Nephron (organoid): Measurements from ENCODE around the gene AAGAB.

ENCODE experiments used
- H3K27ac Mint-ChIP-seq, 3 experiments: 2 replicates each; pipeline ENCODE4 v1.8.0; 2020; ENCODE audit warnings: mixed read lengths in 3 of 3, mild to moderate bottlenecking in 2 of 3, moderate library complexity in 1 of 3
- H3K27me3 Mint-ChIP-seq: 2 replicates; pipeline ENCODE4 v1.8.0; 2021; ENCODE audit warnings: low read depth, mild to moderate bottlenecking, moderate library complexity, mixed read lengths
- H3K36me3 Mint-ChIP-seq: 2 replicates; pipeline ENCODE4 v1.8.0; 2020; ENCODE audit warnings: low read depth, mixed read lengths
- H3K4me1 Mint-ChIP-seq: 2 replicates; pipeline ENCODE4 v1.8.0; 2020; ENCODE audit warnings: mixed read lengths
- H3K4me3 Mint-ChIP-seq, 3 experiments: 2 replicates each; pipeline ENCODE4 v1.8.0; 2020; ENCODE audit warnings: mild to moderate bottlenecking in 3 of 3, mixed read lengths in 3 of 3, moderate library complexity in 2 of 3
- H3K9me3 Mint-ChIP-seq: 2 replicates; pipeline ENCODE4 v1.8.0; 2020; ENCODE audit warnings: mixed read lengths
- CTCF ChIP-seq, 3 experiments: fragments of 200-600 bp; sonication (generic); IDR thresholded peaks; one replicate each; pipeline ENCODE4 v1.5.0; 2021; ENCODE audit warnings: antibody characterized with exemption in 3 of 3; ENCODE audit not compliant: unreplicated experiment in 3 of 3

The AAGAB gene

GRCh38 chr15:67164401-67164791 is 90.1 kb downstream of the AAGAB start:
- no peak for TF ChIP-seq CTCF (IDR thresholded peaks at IDR 0.05; ENCODE audit: unreplicated experiment in 3 of 3)

GRCh38 chr15:67163180-67163579 is 91.3 kb downstream of the AAGAB start:
- H3K36me3 Mint-ChIP-seq, result peaks cover 32% of the 10 kb centered on the region
- peaks cover 7% of the 10 kb centered on the region for H3K27me3 Mint-ChIP-seq
- H3K27ac Mint-ChIP-seq, result peak overlapping the region in 2 of 3 experiments; percentile 54 to 65
- no peaks in the 10 kb centered on the region for H3K9me3 Mint-ChIP-seq
- no peak overlapping the region for H3K4me3 Mint-ChIP-seq
- H3K4me1 Mint-ChIP-seq, result peaks cover 66% of the 10 kb centered on the region
- no peak for TF ChIP-seq CTCF (IDR thresholded peaks at IDR 0.05; ENCODE audit: unreplicated experiment in 3 of 3)

More at GRCh38 chr15:67164401-67164791, 90.1 kb downstream of the AAGAB start:
- Mint-ChIP-seq H3K4me3 (no peak overlapping the region), H3K27ac (peak overlapping the region; percentile 71 to 94 (median 83)), H3K4me1 (peaks cover 70% of the 10 kb centered on the region), H3K36me3 (peaks cover 39% of the 10 kb centered on the region), H3K9me3 (no peaks in the 10 kb centered on the region), H3K27me3 (peaks cover 7% of the 10 kb centered on the region)

DNA sequence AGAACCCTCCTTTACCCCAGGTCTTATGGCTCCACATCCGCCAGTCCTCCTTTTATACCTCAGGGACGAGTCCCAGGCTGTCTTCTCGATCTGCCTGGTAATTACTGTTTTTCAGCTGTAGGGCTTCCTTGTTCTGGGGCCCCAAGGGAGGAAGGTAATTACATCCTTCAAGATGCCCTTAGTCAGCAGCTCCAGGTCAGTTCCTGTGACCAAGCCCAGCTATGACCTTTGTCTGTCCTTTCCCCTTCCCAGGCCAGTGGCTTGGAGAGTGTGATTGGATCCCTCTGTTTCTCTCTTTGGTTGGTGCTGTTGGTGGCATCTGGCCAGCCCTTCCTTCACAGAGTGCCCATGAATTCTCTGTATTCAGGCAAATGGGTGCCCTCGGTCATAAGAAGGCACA is 92.6 kb downstream of the AAGAB start:
- Mint-ChIP-seq H3K27ac (peak overlapping the region; percentile 21 to 62 (median 30)), H3K27me3 (peaks cover 7% of the 10 kb centered on the region)

DNA sequence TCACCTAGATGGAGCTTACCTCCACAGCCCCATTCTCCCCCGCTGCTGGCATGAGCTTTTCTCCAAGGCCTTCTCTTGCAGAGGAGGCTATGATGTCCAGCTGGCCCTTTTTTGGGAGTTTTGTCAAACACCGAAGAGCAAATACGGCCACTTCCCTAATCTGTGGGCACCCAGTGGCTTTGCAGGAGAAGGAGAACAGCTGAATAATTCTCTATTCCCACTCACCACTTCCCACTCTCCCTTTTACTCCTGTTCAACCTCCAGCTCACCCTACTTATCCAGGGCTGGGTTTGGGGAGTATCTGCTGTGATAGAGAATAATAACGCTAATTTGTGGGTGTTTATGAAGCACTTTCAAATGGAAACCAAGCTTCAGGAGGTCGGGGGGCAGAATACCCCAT is 93.0 kb downstream of the AAGAB start:
- peaks cover 7% of the 10 kb centered on the region for H3K27me3 Mint-ChIP-seq
- H3K27ac Mint-ChIP-seq, result peak overlapping the region in 2 of 3 experiments; percentile 21 to 62
- H3K4me3 Mint-ChIP-seq, result no peak overlapping the region
- peaks cover 18% of the 10 kb centered on the region for H3K36me3 Mint-ChIP-seq
- no peaks in the 10 kb centered on the region for H3K9me3 Mint-ChIP-seq
- H3K4me1 Mint-ChIP-seq, result peaks cover 58% of the 10 kb centered on the region
- no peak for TF ChIP-seq CTCF (IDR thresholded peaks at IDR 0.05; ENCODE audit: unreplicated experiment in 3 of 3)

More for the DNA sequence above, 92.6 kb downstream of the AAGAB start:
- peaks cover 21% of the 10 kb centered on the region for H3K36me3 Mint-ChIP-seq
- peaks cover 63% of the 10 kb centered on the region for H3K4me1 Mint-ChIP-seq
- H3K4me3 Mint-ChIP-seq, result no peak overlapping the region
- no peak for TF ChIP-seq CTCF (IDR thresholded peaks at IDR 0.05; ENCODE audit: unreplicated experiment in 3 of 3)
- no peaks in the 10 kb centered on the region for H3K9me3 Mint-ChIP-seq

DNA sequence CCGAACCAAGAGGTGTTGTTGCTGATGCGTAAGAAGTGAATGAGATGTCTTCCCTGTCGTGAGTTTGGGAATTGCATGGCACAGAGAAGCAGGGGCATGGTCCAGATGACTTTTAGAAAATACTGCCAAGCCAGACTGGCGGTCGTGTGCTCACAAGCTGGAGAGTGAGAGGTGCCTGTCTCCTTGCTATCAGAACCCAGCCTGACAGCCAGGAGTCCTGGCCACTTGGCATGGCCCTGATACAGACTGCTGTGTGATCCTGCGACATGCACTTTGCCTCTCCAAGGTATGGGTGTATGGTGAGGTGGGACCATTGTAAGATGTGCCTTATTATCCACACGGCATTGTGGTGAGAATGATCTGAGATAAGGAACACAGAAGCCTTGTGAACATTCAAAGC is 96.1 kb downstream of the AAGAB start:
- peaks cover 8% of the 10 kb centered on the region for H3K36me3 Mint-ChIP-seq
- peaks cover 49% of the 10 kb centered on the region for H3K4me1 Mint-ChIP-seq
- no peaks in the 10 kb centered on the region for H3K9me3 Mint-ChIP-seq
- H3K4me3 Mint-ChIP-seq, result peak overlapping the region in 2 of 3 experiments; percentile 12 to 31
- peaks cover 6% of the 10 kb centered on the region for H3K27me3 Mint-ChIP-seq
- no peak for TF ChIP-seq CTCF (IDR thresholded peaks at IDR 0.05; ENCODE audit: unreplicated experiment in 3 of 3)
- peak overlapping the region; percentile 79 to 89 (median 82) for H3K27ac Mint-ChIP-seq

GRCh38 chr15:67157521-67158252 is 96.8 kb downstream of the AAGAB start:
- Mint-ChIP-seq H3K4me1 (peaks cover 48% of the 10 kb centered on the region), H3K9me3 (no peaks in the 10 kb centered on the region), H3K4me3 (peak overlapping the region in 2 of 3 experiments; percentile 12 to 31), H3K36me3 (peaks cover 8% of the 10 kb centered on the region), H3K27me3 (no peaks in the 10 kb centered on the region), H3K27ac (peak overlapping the region; percentile 79 to 89 (median 82))
- no peak for TF ChIP-seq CTCF (IDR thresholded peaks at IDR 0.05; ENCODE audit: unreplicated experiment in 3 of 3)
